ENCODE data around the gene FBN1. TPM values are rescaled to one million over a fixed set of nuclear protein-coding genes. Genes with fewer than 3 reads are reported as not detected.

The FBN1 gene
- total RNA-seq, 4 donors from 2014 or later, result 17.6 to 106 (median 31.2) TPM

DNA sequence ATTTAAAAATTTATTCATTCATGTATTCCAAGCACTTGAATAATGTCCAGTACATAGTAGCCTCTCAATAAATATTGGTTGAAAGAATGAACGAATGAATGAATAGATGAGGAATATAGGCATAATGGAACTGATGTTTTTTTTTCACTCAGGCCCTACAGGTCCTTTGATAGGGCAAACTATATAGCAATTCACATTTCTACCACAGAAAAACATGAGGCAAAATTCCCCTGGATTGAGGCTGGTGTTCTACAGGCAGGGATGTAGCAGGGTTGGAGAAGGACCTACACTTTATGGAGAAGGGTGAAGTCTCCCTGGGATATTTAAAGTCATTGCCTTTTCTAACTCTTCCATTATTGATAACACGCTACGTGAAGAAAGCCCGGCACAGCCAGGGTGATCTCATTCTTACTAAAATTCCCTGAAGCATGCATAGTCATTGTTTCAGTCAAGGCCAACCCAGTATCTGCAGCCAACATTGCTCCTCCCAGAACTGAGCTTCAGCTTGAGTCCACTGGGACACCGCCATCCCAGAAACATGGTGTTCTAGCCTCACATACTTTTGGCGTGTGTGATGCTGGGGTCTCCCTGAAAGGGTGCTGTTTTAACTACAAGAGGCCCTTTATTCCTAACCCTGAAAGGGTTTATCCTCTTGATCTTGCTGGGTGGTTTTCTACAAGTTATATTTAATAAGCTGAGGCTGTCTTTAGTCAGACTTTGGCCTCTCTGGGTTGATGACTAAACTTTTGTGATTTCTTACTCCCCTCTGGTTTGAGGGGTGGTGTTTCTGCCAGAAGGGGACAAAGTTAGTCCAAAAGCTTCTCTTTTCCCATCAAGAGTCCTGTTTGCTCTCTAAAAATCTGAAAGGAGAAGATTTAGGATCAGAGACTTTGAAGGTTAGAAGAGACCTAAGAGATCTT, 25.9 kb upstream of the FBN1 start:
- Histone ChIP-seq H3K27ac (no peak overlapping the region), H3K9me3 (no peaks in the 10 kb centered on the region), H3K36me3 (no peaks in the 10 kb centered on the region), H3K4me3 (no peak overlapping the region), H3K27me3 (no peaks in the 10 kb centered on the region), H3K4me1 (no peaks in the 10 kb centered on the region)
- in situ Hi-C loops (cut with MboI; ENCODE audit: low pct_ligation_motif_present in 1 of 4, low pct_unique_long_range_greater_than_20kb in 1 of 4, low sequenced_read_pairs in 3 of 4), result no loop called here
- TF ChIP-seq POLR2AphosphoS5 (IDR thresholded peaks at IDR 0.05) (no peak), EP300 (IDR thresholded peaks at IDR 0.05; ENCODE audit: low read depth) (no peak), POLR2A (IDR thresholded peaks at IDR 0.05) (no peak)
- TF ChIP-seq, protein P1, sequence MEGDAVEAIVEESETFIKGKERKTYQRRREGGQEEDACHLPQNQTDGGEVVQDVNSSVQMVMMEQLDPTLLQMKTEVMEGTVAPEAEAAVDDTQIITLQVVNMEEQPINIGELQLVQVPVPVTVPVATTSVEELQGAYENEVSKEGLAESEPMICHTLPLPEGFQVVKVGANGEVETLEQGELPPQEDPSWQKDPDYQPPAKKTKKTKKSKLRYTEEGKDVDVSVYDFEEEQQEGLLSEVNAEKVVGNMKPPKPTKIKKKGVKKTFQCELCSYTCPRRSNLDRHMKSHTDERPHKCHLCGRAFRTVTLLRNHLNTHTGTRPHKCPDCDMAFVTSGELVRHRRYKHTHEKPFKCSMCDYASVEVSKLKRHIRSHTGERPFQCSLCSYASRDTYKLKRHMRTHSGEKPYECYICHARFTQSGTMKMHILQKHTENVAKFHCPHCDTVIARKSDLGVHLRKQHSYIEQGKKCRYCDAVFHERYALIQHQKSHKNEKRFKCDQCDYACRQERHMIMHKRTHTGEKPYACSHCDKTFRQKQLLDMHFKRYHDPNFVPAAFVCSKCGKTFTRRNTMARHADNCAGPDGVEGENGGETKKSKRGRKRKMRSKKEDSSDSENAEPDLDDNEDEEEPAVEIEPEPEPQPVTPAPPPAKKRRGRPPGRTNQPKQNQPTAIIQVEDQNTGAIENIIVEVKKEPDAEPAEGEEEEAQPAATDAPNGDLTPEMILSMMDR (IDR thresholded peaks at IDR 0.05), result no peak
- DNase-seq, result no peak
- intact Hi-C loops (cut with DNase I; ENCODE audit: low total_unique reads), result no loop called here
- WGBS, 2 donors (ENCODE audit: low coverage in 1 of 2), result 59 to 89% methylated on average over 5 to 6 of the region's 6 CpGs

GRCh38 chr15:48667701-48668100, 22.2 kb upstream of the FBN1 start:
- no peaks in the 10 kb centered on the region for H3K9me3 ChIP-seq
- H3K27me3 ChIP-seq, result no peaks in the 10 kb centered on the region
- WGBS, 2 donors (ENCODE audit: low coverage in 1 of 2), result 75 to 77% methylated on average over 1 of the region's 1 CpG
- no peak overlapping the region for H3K4me3 ChIP-seq
- no peaks in the 10 kb centered on the region for H3K4me1 ChIP-seq
- H3K27ac ChIP-seq, result no peak overlapping the region
- TF ChIP-seq EP300 (IDR thresholded peaks at IDR 0.05; ENCODE audit: low read depth) (no peak), POLR2A (IDR thresholded peaks at IDR 0.05) (no peak), POLR2AphosphoS5 (IDR thresholded peaks at IDR 0.05) (no peak)
- TF ChIP-seq, protein P1 (IDR thresholded peaks at IDR 0.05), result no peak
- in situ Hi-C loops (cut with MboI; ENCODE audit: low pct_ligation_motif_present in 1 of 4, low pct_unique_long_range_greater_than_20kb in 1 of 4, low sequenced_read_pairs in 3 of 4) (no loop called here), intact Hi-C loops (cut with DNase I; ENCODE audit: low total_unique reads) (no loop called here)
- no peak for DNase-seq
- H3K36me3 ChIP-seq, result no peaks in the 10 kb centered on the region

GRCh38 chr15:48664436-48664835, 18.9 kb upstream of the FBN1 start:
- Histone ChIP-seq H3K36me3 (no peaks in the 10 kb centered on the region), H3K27me3 (no peaks in the 10 kb centered on the region), H3K9me3 (no peaks in the 10 kb centered on the region), H3K27ac (no peak overlapping the region), H3K4me1 (no peaks in the 10 kb centered on the region), H3K4me3 (no peak overlapping the region)
- WGBS, 2 donors (ENCODE audit: low coverage in 1 of 2), result 85% methylated on average over 1 of the region's 1 CpG; no CpG with 5 or more reads in 1 of the 2 donors
- no peak for TF ChIP-seq POLR2A (IDR thresholded peaks at IDR 0.05)
- TF ChIP-seq, protein P1 (IDR thresholded peaks at IDR 0.05), result no peak
- intact Hi-C loops (cut with DNase I; ENCODE audit: low total_unique reads), result no loop called here
- in situ Hi-C loops (cut with MboI; ENCODE audit: low pct_ligation_motif_present in 1 of 4, low pct_unique_long_range_greater_than_20kb in 1 of 4, low sequenced_read_pairs in 3 of 4), result no loop called here
- no peak for DNase-seq

GRCh38 chr15:48657950-48658591, 12.6 kb upstream of the FBN1 start:
- Histone ChIP-seq H3K4me3 (no peak overlapping the region), H3K36me3 (no peaks in the 10 kb centered on the region), H3K27ac (no peak overlapping the region), H3K9me3 (no peaks in the 10 kb centered on the region), H3K4me1 (no peaks in the 10 kb centered on the region), H3K27me3 (no peaks in the 10 kb centered on the region)
- TF ChIP-seq EP300 (IDR thresholded peaks at IDR 0.05; ENCODE audit: low read depth) (no peak), POLR2AphosphoS5 (IDR thresholded peaks at IDR 0.05) (no peak), POLR2A (IDR thresholded peaks at IDR 0.05) (no peak)
- TF ChIP-seq, protein P1 (IDR thresholded peaks at IDR 0.05), result no peak
- intact Hi-C loops (cut with DNase I; ENCODE audit: low total_unique reads) (no loop called here), in situ Hi-C loops (cut with MboI; ENCODE audit: low pct_ligation_motif_present in 1 of 4, low pct_unique_long_range_greater_than_20kb in 1 of 4, low sequenced_read_pairs in 3 of 4) (no loop called here)
- WGBS, 2 donors (ENCODE audit: low coverage in 1 of 2), result 77 to 83% methylated on average over 2 to 7 of the region's 7 CpGs
- no peak for DNase-seq
